22Rv1 (cell line): ENCODE data around the gene NBL1.

Experiments used
- CTCF ChIP-seq: fragments of 450-650 bp; IDR thresholded peaks from 2 replicates; pipeline ENCODE4 v1.5.1; 2017; ENCODE audit warnings: mild to moderate bottlenecking
- ZFX ChIP-seq: fragments of 450-650 bp; IDR thresholded peaks from 2 replicates; pipeline ENCODE4 v1.6.1; 2017; ENCODE audit warnings: antibody characterized with exemption, borderline replicate concordance

- no peak for TF ChIP-seq CTCF
- TF ChIP-seq ZFX = no peak
Measured at GRCh38 chr1:19700079-19700777, 56.1 kb downstream of the NBL1 start.
